GM18519 (cell line): ENCODE results near the gene GNG2.

Experiments used
- ATAC-seq: cut with Tn5 transposase; IDR thresholded peaks from one replicate; pipeline ENCODE4 v1.9.1; 2021; ENCODE audit warnings: mild to moderate bottlenecking, moderate library complexity; ENCODE audit not compliant: unreplicated experiment, low FRiP score

The GNG2 gene

GRCh38 chr14:51860164-51860824 is at the start of gene GNG2:
TSS of gene GNG2 (plus strand) at chr14:51860612. CDS start at chr14:51950679, 90,067 bp downstream.
- peak; percentile 76 for ATAC-seq

GRCh38 chr14:51811706-51812105 is 48.7 kb upstream of the GNG2 start:
- no peak for ATAC-seq

GRCh38 chr14:51816031-51816430 is 44.4 kb upstream of the GNG2 start:
- ATAC-seq: no peak

- no peak for ATAC-seq
Measured at GRCh38 chr14:51817326-51817725, 43.1 kb upstream of the GNG2 start.

GRCh38 chr14:51818748-51819380 is 41.5 kb upstream of the GNG2 start:
- no peak for ATAC-seq

GRCh38 chr14:51821822-51822221 is 38.6 kb upstream of the GNG2 start:
- no peak for ATAC-seq

- no peak for ATAC-seq
Measured at GRCh38 chr14:51822499-51822898, 37.9 kb upstream of the GNG2 start.

GRCh38 chr14:51823706-51824105 is 36.7 kb upstream of the GNG2 start:
- ATAC-seq: no peak

- no peak for ATAC-seq
Measured at GRCh38 chr14:51824191-51824590, 36.2 kb upstream of the GNG2 start.

- ATAC-seq: no peak
Measured at GRCh38 chr14:51825926-51826325, 34.5 kb upstream of the GNG2 start.

- ATAC-seq: peak; percentile 66
Measured at GRCh38 chr14:51828017-51828797, 32.2 kb upstream of the GNG2 start.

- no peak for ATAC-seq
Measured at GRCh38 chr14:51834240-51834639, 26.2 kb upstream of the GNG2 start.

- ATAC-seq: no peak
Measured at GRCh38 chr14:51836417-51836816, 24.0 kb upstream of the GNG2 start.

GRCh38 chr14:51844081-51844881 is 16.1 kb upstream of the GNG2 start:
- ATAC-seq: no peak

- no peak for ATAC-seq
Measured at GRCh38 chr14:51845811-51846210, 14.6 kb upstream of the GNG2 start.

- ATAC-seq: peak; percentile 58
Measured at GRCh38 chr14:51846631-51847488, 13.6 kb upstream of the GNG2 start.

GRCh38 chr14:51847489-51847796 is 13.0 kb upstream of the GNG2 start:
- no peak for ATAC-seq

- ATAC-seq: no peak
Measured at GRCh38 chr14:51848120-51848519, 12.3 kb upstream of the GNG2 start.

- ATAC-seq: no peak
Measured at GRCh38 chr14:51849097-51849496, 11.3 kb upstream of the GNG2 start.

- ATAC-seq: no peak
Measured at GRCh38 chr14:51850651-51851050, 9.8 kb upstream of the GNG2 start.
